WTC11 (cell line): ENCODE measurements around the gene SRXN1.

Experiments
- CREB1 ChIP-seq: sonication (generic); formaldehyde crosslinking; IDR thresholded peaks from 2 replicates; pipeline ENCODE4 v1.8.0; 2023; ENCODE audit warnings: mild to moderate bottlenecking, missing genetic modification reagents
- CTCF ChIP-seq: fragments of 200-600 bp; IDR thresholded peaks from 2 replicates; pipeline ENCODE4 v1.8.0; 2022; ENCODE audit warnings: antibody characterized with exemption
- ESRRA ChIP-seq: sonication (generic); formaldehyde crosslinking; IDR thresholded peaks from 2 replicates; pipeline ENCODE4 v1.8.1; 2022; ENCODE audit warnings: mild to moderate bottlenecking, missing genetic modification reagents, borderline replicate concordance
- IRF2 ChIP-seq: sonication (generic); formaldehyde crosslinking; IDR thresholded peaks from 2 replicates; pipeline ENCODE4 v1.8.0; 2022; ENCODE audit warnings: low read depth, missing genetic modification reagents, borderline replicate concordance
- KAT7 ChIP-seq: sonication (generic); formaldehyde crosslinking; IDR thresholded peaks from 2 replicates; pipeline ENCODE4 v1.8.1; 2023; ENCODE audit warnings: missing genetic modification reagents, mild to moderate bottlenecking, borderline replicate concordance
- NR3C1 ChIP-seq: sonication (generic); formaldehyde crosslinking; conservative IDR thresholded peaks from 2 replicates; pipeline ENCODE4 v1.8.1; 2023; ENCODE audit warnings: low read depth, mild to moderate bottlenecking, missing genetic modification reagents
- OVOL2 ChIP-seq: fragments of 250-450 bp; sonication (Bioruptor Pico); IDR thresholded peaks from 2 replicates; pipeline ENCODE4 v1.9.0; 2021; ENCODE audit warnings: mild to moderate bottlenecking, borderline replicate concordance
- ZSCAN18 ChIP-seq: fragments of 250-450 bp; sonication (Bioruptor Pico); IDR thresholded peaks from 2 replicates; pipeline ENCODE4 v2.1.2; 2022; ENCODE audit warnings: mild to moderate bottlenecking, moderate library complexity
- TF ChIP-seq, protein P1 (sequence below): fragments of 250-450 bp; sonication (Bioruptor Pico); IDR thresholded peaks from 2 replicates; pipeline ENCODE4 v1.8.0; 2021; ENCODE audit warnings: mild to moderate bottlenecking
- TF ChIP-seq, protein P2 (sequence below): sonication (generic); formaldehyde crosslinking; IDR thresholded peaks from 2 replicates; pipeline ENCODE4 v1.8.1; 2022; ENCODE audit warnings: low read depth, mild to moderate bottlenecking, moderate library complexity, missing genetic modification reagents, borderline replicate concordance

DNA sequence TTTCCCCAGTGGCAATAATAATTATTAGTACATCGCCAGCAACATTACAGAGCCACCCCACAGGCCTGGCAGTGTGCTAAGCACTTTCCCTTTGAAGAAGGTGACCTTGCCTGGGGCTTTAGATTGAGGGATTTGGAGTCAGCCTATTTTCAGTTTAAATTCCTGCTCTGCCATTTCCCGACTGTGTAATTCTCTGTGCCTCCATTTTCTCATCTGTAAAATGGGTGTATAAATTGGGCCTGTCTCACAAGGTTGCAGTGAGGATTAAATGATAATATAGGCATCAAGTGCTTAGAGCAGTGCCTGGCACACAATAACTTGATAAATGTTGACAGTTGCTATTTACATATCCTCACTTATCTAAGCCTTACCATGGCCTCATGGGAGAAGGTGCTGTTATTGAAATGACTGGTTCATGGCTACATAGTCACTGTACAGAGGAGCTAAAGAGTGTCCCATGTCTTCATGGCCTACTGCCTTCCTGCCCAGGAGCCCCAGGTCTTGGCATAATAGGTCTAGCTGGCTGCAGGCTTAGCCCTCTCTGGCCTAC is 27.7 kb upstream of the SRXN1 start:
- no peak for TF ChIP-seq OVOL2 (CRISPR knock-in tag)
- TF ChIP-seq ESRRA (CRISPR knock-in tag): no peak
- TF ChIP-seq CTCF: no peak
- TF ChIP-seq KAT7 (CRISPR knock-in tag): no peak
- no peak for TF ChIP-seq NR3C1 (CRISPR knock-in tag)
- TF ChIP-seq ZSCAN18: no peak
- TF ChIP-seq CREB1: no peak
- TF ChIP-seq, protein P1, sequence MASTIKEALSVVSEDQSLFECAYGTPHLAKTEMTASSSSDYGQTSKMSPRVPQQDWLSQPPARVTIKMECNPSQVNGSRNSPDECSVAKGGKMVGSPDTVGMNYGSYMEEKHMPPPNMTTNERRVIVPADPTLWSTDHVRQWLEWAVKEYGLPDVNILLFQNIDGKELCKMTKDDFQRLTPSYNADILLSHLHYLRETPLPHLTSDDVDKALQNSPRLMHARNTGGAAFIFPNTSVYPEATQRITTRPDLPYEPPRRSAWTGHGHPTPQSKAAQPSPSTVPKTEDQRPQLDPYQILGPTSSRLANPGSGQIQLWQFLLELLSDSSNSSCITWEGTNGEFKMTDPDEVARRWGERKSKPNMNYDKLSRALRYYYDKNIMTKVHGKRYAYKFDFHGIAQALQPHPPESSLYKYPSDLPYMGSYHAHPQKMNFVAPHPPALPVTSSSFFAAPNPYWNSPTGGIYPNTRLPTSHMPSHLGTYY (CRISPR knock-in tag): no peak
- TF ChIP-seq, protein P2, sequence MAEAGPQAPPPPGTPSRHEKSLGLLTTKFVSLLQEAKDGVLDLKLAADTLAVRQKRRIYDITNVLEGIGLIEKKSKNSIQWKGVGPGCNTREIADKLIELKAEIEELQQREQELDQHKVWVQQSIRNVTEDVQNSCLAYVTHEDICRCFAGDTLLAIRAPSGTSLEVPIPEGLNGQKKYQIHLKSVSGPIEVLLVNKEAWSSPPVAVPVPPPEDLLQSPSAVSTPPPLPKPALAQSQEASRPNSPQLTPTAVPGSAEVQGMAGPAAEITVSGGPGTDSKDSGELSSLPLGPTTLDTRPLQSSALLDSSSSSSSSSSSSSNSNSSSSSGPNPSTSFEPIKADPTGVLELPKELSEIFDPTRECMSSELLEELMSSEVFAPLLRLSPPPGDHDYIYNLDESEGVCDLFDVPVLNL (CRISPR knock-in tag): no peak
- TF ChIP-seq IRF2: no peak
